Measurements from ENCODE around the gene H2AZ2.

GRCh38 chr7:44849259-44849884, 1.5 kb upstream of the H2AZ2 start:
- TF ChIP-seq POLR2A (IDR thresholded peaks at IDR 0.05) (no peak), CTCF (IDR thresholded peaks at IDR 0.05) (no peak), POLR2AphosphoS5 (IDR thresholded peaks at IDR 0.05) (no peak), EP300 (IDR thresholded peaks at IDR 0.05; ENCODE audit: low read depth) (no peak)
